ENCODE results near the gene PAM.

DNA sequence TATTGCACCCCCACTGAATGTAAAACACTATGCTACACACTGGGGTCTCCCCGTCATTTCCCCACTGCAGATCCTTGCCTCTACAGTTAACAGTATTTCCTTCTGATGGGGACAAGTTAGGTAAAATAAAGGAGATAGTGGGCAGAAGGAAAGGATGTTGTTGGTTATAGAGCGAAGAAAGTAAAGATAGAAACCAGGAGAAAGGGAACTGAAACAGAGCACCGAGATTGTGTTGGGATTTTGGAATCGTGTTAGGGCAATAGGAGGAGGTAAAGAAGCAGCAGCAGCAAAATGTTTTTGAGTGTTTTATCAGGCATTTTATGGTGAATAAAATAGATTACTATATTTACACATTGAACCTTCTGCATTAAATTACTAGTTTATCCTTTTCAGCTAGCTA lies 60.0 kb downstream of the PAM start:
- no peak for TF ChIP-seq EP300 (IDR thresholded peaks at IDR 0.05; ENCODE audit: low read depth)
- TF ChIP-seq, protein P1, sequence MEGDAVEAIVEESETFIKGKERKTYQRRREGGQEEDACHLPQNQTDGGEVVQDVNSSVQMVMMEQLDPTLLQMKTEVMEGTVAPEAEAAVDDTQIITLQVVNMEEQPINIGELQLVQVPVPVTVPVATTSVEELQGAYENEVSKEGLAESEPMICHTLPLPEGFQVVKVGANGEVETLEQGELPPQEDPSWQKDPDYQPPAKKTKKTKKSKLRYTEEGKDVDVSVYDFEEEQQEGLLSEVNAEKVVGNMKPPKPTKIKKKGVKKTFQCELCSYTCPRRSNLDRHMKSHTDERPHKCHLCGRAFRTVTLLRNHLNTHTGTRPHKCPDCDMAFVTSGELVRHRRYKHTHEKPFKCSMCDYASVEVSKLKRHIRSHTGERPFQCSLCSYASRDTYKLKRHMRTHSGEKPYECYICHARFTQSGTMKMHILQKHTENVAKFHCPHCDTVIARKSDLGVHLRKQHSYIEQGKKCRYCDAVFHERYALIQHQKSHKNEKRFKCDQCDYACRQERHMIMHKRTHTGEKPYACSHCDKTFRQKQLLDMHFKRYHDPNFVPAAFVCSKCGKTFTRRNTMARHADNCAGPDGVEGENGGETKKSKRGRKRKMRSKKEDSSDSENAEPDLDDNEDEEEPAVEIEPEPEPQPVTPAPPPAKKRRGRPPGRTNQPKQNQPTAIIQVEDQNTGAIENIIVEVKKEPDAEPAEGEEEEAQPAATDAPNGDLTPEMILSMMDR (IDR thresholded peaks at IDR 0.05), result no peak
- TF ChIP-seq POLR2A (IDR thresholded peaks at IDR 0.05), result no peak
- no peak for TF ChIP-seq POLR2AphosphoS5 (IDR thresholded peaks at IDR 0.05)

Data from transverse colon (tissue), 4 donors.